GM12801 (cell line): ENCODE data around the gene CREB3L4.

Experiments
- TF ChIP-seq, protein P1 (sequence below): IDR thresholded peaks from one replicate; pipeline ENCODE4 v1.5.1; 2011; ENCODE audit warnings: control low read depth; ENCODE audit not compliant: insufficient read length; ENCODE audit errors: extremely low read depth

The CREB3L4 gene

DNA sequence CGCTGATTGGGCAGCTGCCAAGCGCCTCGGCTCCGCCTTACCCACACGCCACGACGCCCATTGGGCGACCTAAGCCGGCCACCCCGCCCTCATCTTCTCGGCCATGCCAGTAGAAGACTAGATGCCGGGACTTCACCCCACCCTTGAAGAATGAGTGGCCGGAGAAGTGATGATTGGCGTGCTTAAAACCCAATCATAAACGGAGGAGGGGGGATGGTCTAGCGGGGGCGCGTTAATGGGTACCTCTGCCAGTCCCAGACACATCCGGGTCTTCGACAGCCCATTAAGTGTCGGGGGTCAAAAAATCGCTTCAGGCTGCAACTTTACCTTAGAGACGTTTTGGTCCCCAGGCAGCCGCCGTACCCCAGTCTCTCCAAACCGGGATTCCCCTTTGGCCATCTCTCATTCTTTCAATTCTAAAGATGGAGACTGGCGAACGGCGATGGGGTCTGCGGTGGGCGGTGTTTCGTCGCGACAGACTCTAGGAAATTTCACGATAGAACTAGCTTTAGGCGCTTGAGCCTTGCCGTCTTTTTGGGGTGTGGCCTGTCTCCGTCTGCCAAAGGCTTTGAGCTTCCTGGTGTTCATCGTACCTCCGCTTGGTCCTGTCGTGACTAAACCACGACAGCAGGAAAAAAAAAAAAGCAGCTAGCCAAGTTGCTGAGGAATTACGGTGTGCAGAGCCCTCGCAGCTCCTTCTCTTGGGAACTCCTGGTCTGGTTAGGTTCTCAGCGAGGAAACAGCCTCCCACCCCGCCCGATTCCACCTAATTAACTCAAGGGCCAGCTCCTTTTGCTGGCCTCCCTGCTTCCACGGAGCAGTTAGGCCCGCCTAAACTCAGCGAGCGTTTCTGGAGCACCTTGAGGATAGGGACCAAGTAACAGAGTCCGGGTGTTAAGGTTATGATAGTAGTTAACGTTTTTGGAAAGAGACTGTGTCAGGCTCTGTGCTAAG, 44.5 kb upstream of the CREB3L4 start, which contains the start of gene GATAD2B:
TSS of gene GATAD2B (minus strand) at position 1 of the 954 bp plus-strand sequence. CDS start 94,625 bp downstream, outside the sequence.
- TF ChIP-seq, protein P1, sequence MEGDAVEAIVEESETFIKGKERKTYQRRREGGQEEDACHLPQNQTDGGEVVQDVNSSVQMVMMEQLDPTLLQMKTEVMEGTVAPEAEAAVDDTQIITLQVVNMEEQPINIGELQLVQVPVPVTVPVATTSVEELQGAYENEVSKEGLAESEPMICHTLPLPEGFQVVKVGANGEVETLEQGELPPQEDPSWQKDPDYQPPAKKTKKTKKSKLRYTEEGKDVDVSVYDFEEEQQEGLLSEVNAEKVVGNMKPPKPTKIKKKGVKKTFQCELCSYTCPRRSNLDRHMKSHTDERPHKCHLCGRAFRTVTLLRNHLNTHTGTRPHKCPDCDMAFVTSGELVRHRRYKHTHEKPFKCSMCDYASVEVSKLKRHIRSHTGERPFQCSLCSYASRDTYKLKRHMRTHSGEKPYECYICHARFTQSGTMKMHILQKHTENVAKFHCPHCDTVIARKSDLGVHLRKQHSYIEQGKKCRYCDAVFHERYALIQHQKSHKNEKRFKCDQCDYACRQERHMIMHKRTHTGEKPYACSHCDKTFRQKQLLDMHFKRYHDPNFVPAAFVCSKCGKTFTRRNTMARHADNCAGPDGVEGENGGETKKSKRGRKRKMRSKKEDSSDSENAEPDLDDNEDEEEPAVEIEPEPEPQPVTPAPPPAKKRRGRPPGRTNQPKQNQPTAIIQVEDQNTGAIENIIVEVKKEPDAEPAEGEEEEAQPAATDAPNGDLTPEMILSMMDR: no peak

DNA sequence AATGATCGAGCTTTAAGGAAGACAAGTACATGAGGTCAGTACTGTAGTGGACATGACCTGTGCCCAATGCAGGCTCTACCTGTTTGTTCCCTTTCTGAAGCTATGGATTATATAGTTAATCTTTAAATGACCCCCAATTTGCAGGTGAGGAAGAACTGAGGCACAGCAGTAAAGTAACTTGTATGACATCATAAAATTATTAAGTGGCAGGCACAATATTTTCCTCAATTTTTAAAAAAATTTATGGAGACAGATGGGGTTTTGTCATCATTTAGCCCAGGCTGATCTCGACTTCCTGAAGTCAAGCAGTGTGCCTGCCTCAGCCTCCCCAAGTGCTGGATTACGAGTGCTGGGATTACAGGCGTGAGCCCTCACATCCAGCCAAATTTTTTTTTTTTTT, 41.3 kb upstream of the CREB3L4 start:
- TF ChIP-seq, protein P1: no peak

DNA sequence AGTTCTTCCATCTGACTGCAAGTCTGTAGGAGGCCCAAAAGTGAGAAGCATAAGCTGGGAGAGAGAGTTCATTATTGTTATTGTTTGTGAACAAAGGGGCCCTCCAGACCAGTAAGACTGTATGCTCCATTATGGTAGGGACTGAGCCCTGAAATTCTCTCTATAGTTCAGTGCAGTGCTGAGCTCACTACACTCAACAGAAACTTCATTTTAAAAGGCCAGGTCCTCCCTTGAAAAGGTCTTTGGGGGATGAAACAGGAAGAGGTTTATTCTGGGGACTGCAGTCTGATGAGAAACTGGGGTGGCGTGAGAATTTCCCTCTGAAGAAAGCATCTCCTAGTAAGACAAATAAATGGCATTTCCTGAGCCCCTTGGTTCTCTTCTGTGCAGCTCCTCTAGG, 39.5 kb upstream of the CREB3L4 start:
- TF ChIP-seq, protein P1: no peak

DNA sequence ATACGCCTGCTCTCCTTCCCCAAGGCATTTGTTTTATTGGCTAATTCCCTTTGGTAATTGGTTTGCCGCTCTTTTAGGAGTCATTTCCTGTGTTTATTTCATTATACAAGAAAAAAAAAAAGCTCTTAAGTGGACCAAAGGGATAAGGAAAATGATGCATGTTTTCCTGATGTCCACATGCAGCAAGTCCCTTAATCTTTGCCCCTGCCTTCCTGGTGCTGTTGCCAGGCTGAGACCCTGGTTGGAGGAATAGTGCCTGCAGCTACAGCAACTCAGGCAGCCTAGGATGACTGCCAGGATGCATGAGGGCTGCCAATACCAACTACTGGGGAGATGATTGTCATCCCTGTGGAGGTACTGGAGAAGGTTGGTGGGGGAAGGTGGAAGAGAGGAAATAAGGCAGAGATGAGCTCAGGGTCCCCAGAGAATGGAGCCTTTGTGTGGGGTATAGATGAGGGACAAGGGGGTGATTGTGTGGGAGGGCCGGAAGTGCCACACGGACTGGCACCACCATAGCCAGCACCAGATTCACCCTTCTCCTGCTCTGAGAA, 38.8 kb upstream of the CREB3L4 start:
- TF ChIP-seq, protein P1: no peak

DNA sequence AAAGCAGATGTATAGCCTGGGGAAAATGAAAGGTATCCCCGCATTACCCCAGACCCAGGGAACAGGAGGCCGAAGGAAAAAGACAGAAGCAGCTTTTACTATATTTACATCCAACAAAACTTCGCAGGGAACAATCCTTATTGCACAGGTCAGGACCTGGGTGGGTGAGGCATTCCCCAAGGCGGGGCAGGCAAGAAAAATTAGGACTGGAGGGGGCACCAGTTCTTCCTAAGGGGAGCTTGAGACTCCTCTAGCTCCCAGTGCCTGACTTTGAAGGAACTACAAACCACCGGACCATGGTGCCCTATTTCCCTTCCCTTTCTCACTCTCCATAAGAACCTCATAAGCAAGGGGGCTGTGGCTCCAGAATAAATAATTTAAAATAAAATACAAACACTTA, 38.3 kb upstream of the CREB3L4 start:
- TF ChIP-seq, protein P1: no peak

DNA sequence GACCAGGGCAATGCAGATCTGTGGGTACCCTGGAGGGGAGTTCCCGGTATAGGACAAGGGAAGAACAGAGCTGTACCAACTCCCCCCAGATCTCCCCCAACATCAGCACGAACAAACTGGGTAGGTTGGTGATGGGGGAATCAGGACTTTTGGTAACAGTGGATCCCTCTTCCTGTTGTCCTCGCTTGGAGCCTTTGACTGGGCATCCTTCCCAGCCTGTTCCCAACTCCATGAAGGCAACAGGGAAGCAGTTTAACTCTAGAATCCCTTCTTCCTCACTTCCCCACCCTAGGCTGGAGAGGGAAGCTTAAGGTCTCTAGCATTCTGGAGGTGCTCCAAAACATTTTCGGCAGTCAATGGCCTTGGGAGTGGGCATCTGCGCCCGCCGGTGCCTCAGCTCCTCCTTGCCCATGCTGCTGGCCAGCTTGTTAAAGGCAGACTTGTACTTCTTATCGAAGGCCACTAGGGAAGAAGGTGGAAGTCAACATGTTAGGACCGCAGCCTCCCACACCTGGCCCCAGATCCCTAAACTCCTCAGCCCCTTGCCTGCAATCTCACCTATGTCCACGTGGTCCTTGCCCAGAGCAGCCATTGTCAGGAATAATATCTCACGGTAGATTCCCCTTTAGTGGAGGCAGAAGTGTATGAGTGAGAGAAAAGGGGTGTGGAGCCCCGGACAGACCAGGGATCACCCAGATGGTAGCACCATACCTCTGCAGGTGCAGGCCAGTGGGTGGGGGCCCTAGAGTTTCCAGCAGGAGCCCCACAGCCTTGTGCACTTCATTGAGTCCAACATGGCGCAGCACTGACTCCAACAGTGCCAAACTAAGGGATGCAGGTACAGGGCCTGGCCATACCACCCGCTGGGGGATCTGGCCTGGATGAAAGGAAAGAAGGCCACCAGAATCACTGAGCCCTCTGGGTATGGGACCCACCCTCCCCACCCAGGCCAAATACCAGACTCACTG, 37.4 kb upstream of the CREB3L4 start:
- TF ChIP-seq, protein P1: no peak
